MM.1S (cell line): Measurements from ENCODE around the gene PRPSAP2.

ENCODE experiments used
- DNase-seq: peaks from one replicate; pipeline ENCODE4 v3.0.0-alpha.2; 2015
- H2AFZ ChIP-seq: fragments of 300-600 bp; sonication (generic); 2 replicates; pipeline ENCODE4 v1.6.0; 2016; ENCODE audit warnings: antibody characterized with exemption, low read length
- H3F3A ChIP-seq: fragments of 300-600 bp; sonication (generic); 2 replicates; pipeline ENCODE4 v1.6.1; 2016; ENCODE audit warnings: mild to moderate bottlenecking, antibody characterized with exemption, low read length, moderate library complexity, mixed read lengths; ENCODE audit not compliant: insufficient read depth
- H3K27ac ChIP-seq: fragments of 300-600 bp; sonication (generic); 2 replicates; pipeline ENCODE4 v1.5.1; 2016; ENCODE audit warnings: mild to moderate bottlenecking, low read length
- H3K27me3 ChIP-seq: fragments of 300-600 bp; sonication (generic); replicated peaks from 2 replicates; pipeline ENCODE4 v1.6.0; 2016; ENCODE audit warnings: low read length; ENCODE audit not compliant: insufficient read depth
- H3K36me3 ChIP-seq: fragments of 300-600 bp; sonication (generic); replicated peaks from 2 replicates; pipeline ENCODE4 v1.6.1; 2016; ENCODE audit warnings: mild to moderate bottlenecking, low read length, mixed read lengths; ENCODE audit not compliant: insufficient read depth
- H3K4me1 ChIP-seq: fragments of 300-600 bp; sonication (generic); 2 replicates; pipeline ENCODE4 v1.6.1; 2016; ENCODE audit warnings: low read length, mixed read lengths
- H3K4me2 ChIP-seq: fragments of 300-600 bp; sonication (generic); 2 replicates; pipeline ENCODE4 v1.6.0; 2016; ENCODE audit warnings: low read depth, low read length
- H3K4me3 ChIP-seq: fragments of 300-600 bp; sonication (generic); 2 replicates; pipeline ENCODE4 v1.5.1; 2016; ENCODE audit warnings: low read length, mixed read lengths
- H3K79me2 ChIP-seq: fragments of 300-600 bp; sonication (generic); 2 replicates; pipeline ENCODE4 v1.6.1; 2016; ENCODE audit warnings: mixed run types, low read length, mixed read lengths
- H3K9ac ChIP-seq: fragments of 300-600 bp; sonication (generic); 2 replicates; pipeline ENCODE4 v1.6.1; 2016; ENCODE audit warnings: low read length, mixed read lengths
- H3K9me2 ChIP-seq: fragments of 300-600 bp; sonication (generic); replicated peaks from 2 replicates; pipeline ENCODE4 v1.6.1; 2016; ENCODE audit warnings: mild to moderate bottlenecking, low read length, mixed read lengths; ENCODE audit not compliant: insufficient read depth
- H3K9me3 ChIP-seq: fragments of 300-600 bp; sonication (generic); replicated peaks from 2 replicates; pipeline ENCODE4 v1.6.1; 2016; ENCODE audit warnings: mild to moderate bottlenecking, low read length, mixed read lengths; ENCODE audit not compliant: insufficient read depth
- H4K20me1 ChIP-seq: fragments of 300-600 bp; sonication (generic); 2 replicates; pipeline ENCODE4 v1.6.1; 2016; ENCODE audit warnings: mild to moderate bottlenecking, low read length, moderate library complexity, mixed read lengths; ENCODE audit not compliant: insufficient read depth
- EZH2 ChIP-seq: fragments of 300-600 bp; sonication (generic); optimal IDR thresholded peaks from 2 replicates; pipeline ENCODE3; 2017; ENCODE audit warnings: low read depth, mild to moderate bottlenecking, antibody characterized with exemption, low read length, mixed read lengths
- EZH2phosphoT487 ChIP-seq: fragments of 300-600 bp; sonication (generic); IDR thresholded peaks from 2 replicates; pipeline ENCODE4 v1.6.1; 2018; ENCODE audit warnings: antibody characterized with exemption, low read length
- TF ChIP-seq, protein P1 (sequence below): fragments of 300-600 bp; sonication (generic); IDR thresholded peaks from 2 replicates; pipeline ENCODE4 v1.5.1; 2016; ENCODE audit warnings: antibody characterized with exemption, low read length, mixed read lengths

PRPSAP2 gene

DNA sequence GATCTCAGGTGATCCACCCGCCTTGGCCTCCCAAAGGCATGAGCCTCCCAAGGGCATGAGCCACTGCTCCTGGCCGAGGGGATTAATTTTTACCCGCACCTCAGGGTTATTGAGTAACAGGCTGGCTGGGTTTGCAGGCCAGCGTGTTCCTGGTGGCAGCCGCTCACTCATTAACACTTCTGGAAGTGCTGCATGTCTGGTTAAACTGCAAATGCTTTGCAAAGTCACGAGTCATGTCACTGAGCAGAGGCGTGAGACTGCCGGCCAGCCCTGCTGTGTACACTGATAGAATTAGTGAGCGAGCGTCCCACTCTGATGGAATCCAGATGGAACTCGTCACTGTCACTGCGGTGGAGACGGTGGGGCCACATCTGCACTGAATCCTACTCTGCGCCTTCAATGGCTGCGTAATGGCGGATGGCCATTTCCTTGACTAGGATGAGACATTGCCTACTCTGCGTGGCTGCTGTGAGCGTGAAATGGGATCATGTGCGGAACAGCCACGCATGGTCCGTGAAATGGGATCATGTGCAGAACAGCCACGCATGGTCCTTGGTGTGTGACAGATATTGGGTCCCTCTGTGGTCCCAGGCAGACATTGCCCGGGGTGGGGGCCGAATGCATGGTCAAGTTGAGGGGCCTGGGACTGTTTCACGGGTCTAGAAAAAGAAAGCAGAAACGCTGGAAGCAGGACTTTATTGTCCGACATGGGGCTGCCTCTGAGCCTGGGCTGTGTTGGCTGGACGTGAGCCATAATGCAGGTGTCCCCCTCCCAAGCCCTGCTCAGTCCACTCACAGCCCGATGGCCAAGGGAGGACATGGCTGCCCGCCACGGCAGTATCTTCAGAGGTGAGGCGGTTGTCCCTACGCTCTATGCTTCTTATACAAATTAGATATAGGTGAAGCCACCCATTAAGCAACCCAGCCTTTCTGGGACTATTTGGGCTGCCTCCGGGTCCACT, 93.3 kb downstream of the PRPSAP2 start:
- no peaks in the 10 kb centered on the region; the same call in 1 of the 2 replicates for H3K27me3 ChIP-seq
- H3K9me2 ChIP-seq: no peaks in the 10 kb centered on the region
- peaks cover 4% of the 10 kb centered on the region; the same call in 1 of the 2 replicates for H3K4me1 ChIP-seq
- no peaks in the 10 kb centered on the region for H3F3A ChIP-seq
- H3K4me3 ChIP-seq: no peak overlapping the region
- no peak overlapping the region for H3K9ac ChIP-seq
- TF ChIP-seq, protein P1, sequence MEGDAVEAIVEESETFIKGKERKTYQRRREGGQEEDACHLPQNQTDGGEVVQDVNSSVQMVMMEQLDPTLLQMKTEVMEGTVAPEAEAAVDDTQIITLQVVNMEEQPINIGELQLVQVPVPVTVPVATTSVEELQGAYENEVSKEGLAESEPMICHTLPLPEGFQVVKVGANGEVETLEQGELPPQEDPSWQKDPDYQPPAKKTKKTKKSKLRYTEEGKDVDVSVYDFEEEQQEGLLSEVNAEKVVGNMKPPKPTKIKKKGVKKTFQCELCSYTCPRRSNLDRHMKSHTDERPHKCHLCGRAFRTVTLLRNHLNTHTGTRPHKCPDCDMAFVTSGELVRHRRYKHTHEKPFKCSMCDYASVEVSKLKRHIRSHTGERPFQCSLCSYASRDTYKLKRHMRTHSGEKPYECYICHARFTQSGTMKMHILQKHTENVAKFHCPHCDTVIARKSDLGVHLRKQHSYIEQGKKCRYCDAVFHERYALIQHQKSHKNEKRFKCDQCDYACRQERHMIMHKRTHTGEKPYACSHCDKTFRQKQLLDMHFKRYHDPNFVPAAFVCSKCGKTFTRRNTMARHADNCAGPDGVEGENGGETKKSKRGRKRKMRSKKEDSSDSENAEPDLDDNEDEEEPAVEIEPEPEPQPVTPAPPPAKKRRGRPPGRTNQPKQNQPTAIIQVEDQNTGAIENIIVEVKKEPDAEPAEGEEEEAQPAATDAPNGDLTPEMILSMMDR: no peak
- TF ChIP-seq EZH2phosphoT487 (no peak), EZH2 (no peak)
- no peak for DNase-seq
- no peaks in the 10 kb centered on the region for H4K20me1 ChIP-seq
- no peaks in the 10 kb centered on the region for H3K79me2 ChIP-seq
- H3K27ac ChIP-seq: no peak overlapping the region
- H3K9me3 ChIP-seq: no peaks in the 10 kb centered on the region
- no peak overlapping the region for H2AFZ ChIP-seq
- no peaks in the 10 kb centered on the region for H3K36me3 ChIP-seq
- no peak overlapping the region for H3K4me2 ChIP-seq

DNA sequence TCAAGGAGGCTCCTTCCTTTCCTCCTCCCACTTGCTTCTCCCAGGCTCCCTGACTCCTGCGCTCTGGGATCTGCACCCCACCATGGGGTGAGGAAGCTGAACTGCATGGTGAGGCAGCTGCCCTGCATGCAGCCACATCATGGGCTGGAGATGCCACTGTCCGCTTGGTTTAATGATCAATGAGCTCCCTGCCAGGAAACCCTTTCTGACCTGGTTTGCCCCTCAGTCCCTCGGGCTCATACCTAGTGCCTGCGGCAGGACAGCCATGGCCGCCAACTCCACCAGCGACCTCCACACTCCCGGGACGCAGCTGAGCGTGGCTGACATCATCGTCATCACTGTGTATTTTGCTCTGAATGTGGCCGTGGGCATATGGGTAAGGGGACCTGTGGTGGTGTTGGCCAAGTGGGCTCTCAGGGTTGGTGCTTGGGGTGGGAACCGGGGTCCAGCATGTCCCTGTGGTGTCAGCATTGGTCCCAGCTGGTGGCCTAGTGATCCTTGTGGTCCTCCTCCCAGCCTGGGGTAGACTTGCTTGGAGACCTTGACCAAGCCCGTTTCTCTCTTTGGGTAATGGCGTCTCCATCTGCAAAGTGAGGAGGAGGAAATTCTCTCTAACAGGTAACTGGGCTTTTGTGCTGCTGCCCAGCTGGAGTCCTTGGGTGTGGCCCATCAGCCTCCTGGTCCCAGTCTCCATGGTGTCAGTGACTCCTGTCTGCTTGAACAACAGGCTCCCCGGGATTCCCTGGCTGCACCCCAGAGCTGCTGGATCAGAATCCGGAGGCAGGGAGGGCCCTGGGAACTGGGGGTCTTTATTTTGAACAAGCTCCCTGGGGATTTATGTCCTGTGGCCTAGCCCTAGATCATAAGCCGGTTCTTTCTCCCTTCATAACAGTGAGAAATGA, 94.3 kb downstream of the PRPSAP2 start, which contains the start of gene SLC5A10:
Gene SLC5A10 (plus strand): TSS at position 225 of the 902 bp plus-strand sequence. CDS start 41 bp downstream, at position 266.
- no peak within 1 kb of the TSS for H2AFZ ChIP-seq
- no peaks in the 10 kb centered on the region for H3F3A ChIP-seq
- peaks cover 4% of the 10 kb centered on the region; the same call in 1 of the 2 replicates for H3K4me1 ChIP-seq
- H3K9me2 ChIP-seq: no peaks in the 10 kb centered on the region
- no peak within 1 kb of the TSS for H3K4me2 ChIP-seq
- no peaks in the 10 kb centered on the region; the same call in 1 of the 2 replicates for H3K27me3 ChIP-seq
- TF ChIP-seq, protein P1: no peak
- TF ChIP-seq EZH2phosphoT487 (no peak), EZH2 (no peak)
- no peak for DNase-seq
- H3K27ac ChIP-seq: no peak within 1 kb of the TSS
- no peaks in the 10 kb centered on the region for H4K20me1 ChIP-seq
- no peaks in the 10 kb centered on the region for H3K36me3 ChIP-seq
- no peaks in the 10 kb centered on the region for H3K79me2 ChIP-seq
- H3K4me3 ChIP-seq: no peak within 1 kb of the TSS
- H3K9me3 ChIP-seq: no peaks in the 10 kb centered on the region
- no peak within 1 kb of the TSS for H3K9ac ChIP-seq

GRCh38 chr17:18953231-18953728, 95.3 kb downstream of the PRPSAP2 start:
- H3K9me3 ChIP-seq: no peaks in the 10 kb centered on the region
- no peak overlapping the region for H3K9ac ChIP-seq
- no peaks in the 10 kb centered on the region for H3K79me2 ChIP-seq
- H2AFZ ChIP-seq: no peak overlapping the region
- H3K27ac ChIP-seq: no peak overlapping the region
- H4K20me1 ChIP-seq: no peaks in the 10 kb centered on the region
- H3K36me3 ChIP-seq: no peaks in the 10 kb centered on the region
- no peaks in the 10 kb centered on the region for H3K9me2 ChIP-seq
- DNase-seq: no peak
- no peak overlapping the region for H3K4me2 ChIP-seq
- no peaks in the 10 kb centered on the region; the same call in 1 of the 2 replicates for H3K27me3 ChIP-seq
- H3K4me1 ChIP-seq: peaks cover 4% of the 10 kb centered on the region; the same call in 1 of the 2 replicates
- no peaks in the 10 kb centered on the region for H3F3A ChIP-seq
- H3K4me3 ChIP-seq: no peak overlapping the region
- TF ChIP-seq, protein P1: no peak
- TF ChIP-seq EZH2phosphoT487 (no peak), EZH2 (no peak)
